DOHH2 (cell line): ENCODE measurements around the gene SP6.
A peak's percentile ranks its signal among the peaks of the same experiment; 100 is the strongest.

Experiments used
- H3F3A ChIP-seq: fragments of 200-600 bp; sonication (generic), shearing (Covaris generic); 2 replicates; pipeline ENCODE4 v1.6.0; 2016; ENCODE audit warnings: antibody characterized with exemption, mild to moderate bottlenecking; ENCODE audit not compliant: control insufficient read depth, insufficient read depth
- H3K27ac ChIP-seq: fragments of 200-600 bp; sonication (generic); 2 replicates; pipeline ENCODE4 v1.5.1; 2014; ENCODE audit warnings: low read depth, mild to moderate bottlenecking, low read length, moderate library complexity
- H3K27me3 ChIP-seq: fragments of 200-600 bp; sonication (generic); 2 replicates; pipeline ENCODE4 v1.6.1; 2014; ENCODE audit warnings: mild to moderate bottlenecking, low read length, mixed read lengths; ENCODE audit not compliant: control insufficient read depth
- H3K36me3 ChIP-seq: fragments of 200-600 bp; sonication (generic); 2 replicates; pipeline ENCODE4 v1.6.1; 2014; ENCODE audit warnings: mild to moderate bottlenecking, low read length, moderate library complexity, mixed read lengths; ENCODE audit not compliant: control insufficient read depth
- H3K4me1 ChIP-seq: fragments of 200-600 bp; sonication (generic); 2 replicates; pipeline ENCODE4 v1.6.1; 2014; ENCODE audit warnings: mild to moderate bottlenecking, low read length, mixed read lengths; ENCODE audit not compliant: control insufficient read depth
- H3K4me2 ChIP-seq: fragments of 200-600 bp; sonication (generic); 2 replicates; pipeline ENCODE4 v1.6.0; 2014; ENCODE audit warnings: mild to moderate bottlenecking, low read length, moderate library complexity
- H3K4me3 ChIP-seq: fragments of 200-600 bp; sonication (generic); 2 replicates; pipeline ENCODE4 v1.5.1; 2014; ENCODE audit warnings: mild to moderate bottlenecking, low read length, mixed read lengths
- H3K79me2 ChIP-seq: fragments of 200-600 bp; sonication (generic); 2 replicates; pipeline ENCODE4 v1.6.1; 2014; ENCODE audit warnings: mild to moderate bottlenecking, low read length, mixed read lengths; ENCODE audit not compliant: control insufficient read depth
- H3K9me2 ChIP-seq: fragments of 200-600 bp; sonication (generic); replicated peaks from 2 replicates; pipeline ENCODE4 v1.6.1; 2014; ENCODE audit warnings: mild to moderate bottlenecking, low read length, mixed read lengths; ENCODE audit not compliant: control insufficient read depth
- H3K9me3 ChIP-seq: fragments of 200-600 bp; sonication (generic); 2 replicates; pipeline ENCODE4 v1.6.1; 2014; ENCODE audit warnings: antibody characterized with exemption, low read length, mixed read lengths; ENCODE audit not compliant: control insufficient read depth, insufficient read depth
- H4K20me1 ChIP-seq: fragments of 200-600 bp; sonication (generic); 2 replicates; pipeline ENCODE4 v1.6.0; 2014; ENCODE audit warnings: low read depth, mild to moderate bottlenecking, antibody characterized with exemption, low read length, moderate library complexity; ENCODE audit not compliant: control insufficient read depth, insufficient read depth
- CTCF ChIP-seq: fragments of 200-600 bp; sonication (generic); IDR thresholded peaks from one replicate; pipeline ENCODE4 v1.5.1; 2014; ENCODE audit warnings: antibody characterized with exemption, mild to moderate bottlenecking, low read depth, low read length; ENCODE audit not compliant: poor library complexity, severe bottlenecking
- EZH2phosphoT487 ChIP-seq: fragments of 200-600 bp; sonication (generic); IDR thresholded peaks from 2 replicates; pipeline ENCODE4 v1.6.1; 2017; ENCODE audit warnings: borderline replicate concordance, mild to moderate bottlenecking, antibody characterized with exemption, low read length, moderate library complexity, mixed read lengths

The SP6 gene

GRCh38 chr17:47841488-47842291 lies 9.3 kb downstream of the SP6 start:
- H3K27ac ChIP-seq, result no peak overlapping the region
- no peaks in the 10 kb centered on the region; the same call in 1 of the 2 replicates for H3K79me2 ChIP-seq
- peaks cover 22% of the 10 kb centered on the region for H3K4me1 ChIP-seq
- H4K20me1 ChIP-seq, result no peaks in the 10 kb centered on the region
- peak overlapping the region; percentile 85 for H3K4me3 ChIP-seq
- H3K36me3 ChIP-seq, result no peaks in the 10 kb centered on the region
- TF ChIP-seq CTCF, result peak; percentile 34
- TF ChIP-seq EZH2phosphoT487, result no peak
- H3K9me2 ChIP-seq, result no peaks in the 10 kb centered on the region
- no peaks in the 10 kb centered on the region for H3K9me3 ChIP-seq
- no peaks in the 10 kb centered on the region for H3F3A ChIP-seq
- peak overlapping the region; percentile 88 for H3K4me2 ChIP-seq
- H3K27me3 ChIP-seq, result peaks cover 9% of the 10 kb centered on the region; the same call in 1 of the 2 replicates

- Histone ChIP-seq H3K9me2 (no peaks in the 10 kb centered on the region), H3K27me3 (peaks cover 6% of the 10 kb centered on the region; the same call in 1 of the 2 replicates), H3K27ac (no peak within 1 kb of the TSS), H3K4me2 (peak within 1 kb of the TSS; percentile 88), H3K9me3 (no peaks in the 10 kb centered on the region), H3K36me3 (no peaks in the 10 kb centered on the region), H3F3A (no peaks in the 10 kb centered on the region), H3K79me2 (no peaks in the 10 kb centered on the region; the same call in 1 of the 2 replicates), H3K4me3 (peak within 1 kb of the TSS; percentile 85), H3K4me1 (peaks cover 26% of the 10 kb centered on the region), H4K20me1 (no peaks in the 10 kb centered on the region)
- TF ChIP-seq EZH2phosphoT487 (no peak), CTCF (peak; percentile 91)
These were observed 10.0 kb downstream of the SP6 start, which contains the start of gene SCRN2 for GRCh38 chr17:47840742-47841487. Gene SCRN2, minus strand, starts transcription at chr17:47841273. Its CDS starts 430 bp downstream, at chr17:47840843.

- Histone ChIP-seq H4K20me1 (no peaks in the 10 kb centered on the region), H3K4me2 (peak overlapping the region; percentile 88), H3K36me3 (no peaks in the 10 kb centered on the region), H3K27ac (no peak overlapping the region), H3K4me1 (peaks cover 26% of the 10 kb centered on the region), H3K9me3 (no peaks in the 10 kb centered on the region), H3K9me2 (no peaks in the 10 kb centered on the region), H3K27me3 (peaks cover 3% of the 10 kb centered on the region; the same call in 1 of the 2 replicates), H3K79me2 (no peaks in the 10 kb centered on the region; the same call in 1 of the 2 replicates), H3K4me3 (peak overlapping the region; percentile 85), H3F3A (no peaks in the 10 kb centered on the region)
- no peak for TF ChIP-seq EZH2phosphoT487
- no peak for TF ChIP-seq CTCF
These were observed 10.8 kb downstream of the SP6 start for GRCh38 chr17:47840001-47840741.
